ENCODE data around the gene IRF4. TPM values are rescaled to one million over a fixed set of nuclear protein-coding genes. Genes with fewer than 3 reads are reported as not detected.

The IRF4 gene
- polyA plus RNA-seq, 3 donors from 2014 or later: 0.41 to 0.98 (median 0.51) TPM

Other genes with a start within 250 kb of the IRF4 start
- 10 to 100 TPM; 55.0 to 80.1 (median 65.3) TPM for gene DUSP22, start 99.3 kb upstream of the IRF4 start, polyA plus RNA-seq